ENCODE measurements around the gene ZNF692. TPM values are rescaled to one million over a fixed set of nuclear protein-coding genes. Genes with fewer than 3 reads are reported as not detected.
A peak's percentile ranks its signal among the peaks of the same experiment; 100 is the strongest.

ZNF692 gene
- total and polyA plus RNA-seq, 4 donors: 7.8 to 16.3 (median 10.4) TPM

GRCh38 chr1:248862998-248863881 lies 4.4 kb upstream of the ZNF692 start:
- H3K36me3 ChIP-seq (ENCODE audit: control insufficient read depth in 4 of 4, insufficient read depth in 3 of 4, low read depth in 1 of 4, low read length in 3 of 4): no peaks in the 10 kb centered on the region
- H3K27ac ChIP-seq (ENCODE audit: low read depth in 1 of 2, low read length in 2 of 2): peak overlapping the region in 1 of 2 donors; percentile 4
- peaks cover 4 to 23% (median 12%) of the 10 kb centered on the region in 4 donors for H3K4me1 ChIP-seq (ENCODE audit: control insufficient read depth in 4 of 4, insufficient read depth in 4 of 4, low read length in 3 of 4)
- no peak overlapping the region for H3K9ac ChIP-seq (ENCODE audit: low read depth in 1 of 2, low read length in 2 of 2)
- peak overlapping the region; percentile 21 to 63 (median 46) for H3K4me3 ChIP-seq (ENCODE audit: low read depth in 1 of 3, low read length in 3 of 3)
- TF ChIP-seq YY1 (IDR thresholded peaks at IDR 0.05) (peak; percentile 61), REST (IDR thresholded peaks at IDR 0.05) (no peak), SP1 (IDR thresholded peaks at IDR 0.05) (peak; percentile 19)
- DNase-seq (ENCODE audit: low spot score): peak; percentile 90
- no peaks in the 10 kb centered on the region for H3K27me3 ChIP-seq (ENCODE audit: control insufficient read depth in 4 of 4, insufficient read depth in 4 of 4, low read length in 3 of 4)
- H3K9me3 ChIP-seq (ENCODE audit: control insufficient read depth in 4 of 4, low read length in 3 of 4): no peaks in the 10 kb centered on the region
- 12% methylated on average over 46 of the region's 46 CpGs for WGBS

- no peak overlapping the region for H3K9ac ChIP-seq (ENCODE audit: low read depth in 1 of 2, low read length in 2 of 2)
- DNase-seq (ENCODE audit: low spot score): no peak
- peak overlapping the region; percentile 21 to 63 (median 46) for H3K4me3 ChIP-seq (ENCODE audit: low read depth in 1 of 3, low read length in 3 of 3)
- H3K36me3 ChIP-seq (ENCODE audit: control insufficient read depth in 4 of 4, insufficient read depth in 3 of 4, low read depth in 1 of 4, low read length in 3 of 4): no peaks in the 10 kb centered on the region
- no peaks in the 10 kb centered on the region for H3K27me3 ChIP-seq (ENCODE audit: control insufficient read depth in 4 of 4, insufficient read depth in 4 of 4, low read length in 3 of 4)
- no peaks in the 10 kb centered on the region for H3K9me3 ChIP-seq (ENCODE audit: control insufficient read depth in 4 of 4, low read length in 3 of 4)
- peak overlapping the region in 1 of 2 donors; percentile 4 for H3K27ac ChIP-seq (ENCODE audit: low read depth in 1 of 2, low read length in 2 of 2)
- 15% methylated on average over 4 of the region's 4 CpGs for WGBS
- peaks cover 6 to 29% (median 17%) of the 10 kb centered on the region in 4 donors for H3K4me1 ChIP-seq (ENCODE audit: control insufficient read depth in 4 of 4, insufficient read depth in 4 of 4, low read length in 3 of 4)
- TF ChIP-seq HNF4A (conservative IDR thresholded peaks at IDR 0.05): no peak
- TF ChIP-seq HNF4G (IDR thresholded peaks at IDR 0.05): no peak
- TF ChIP-seq MAX (IDR thresholded peaks at IDR 0.05): no peak
- no peak for TF ChIP-seq YY1 (IDR thresholded peaks at IDR 0.05)
- no peak for TF ChIP-seq ZBTB33 (IDR thresholded peaks at IDR 0.05)
- no peak for TF ChIP-seq FOXA2 (IDR thresholded peaks at IDR 0.05)
- TF ChIP-seq GABPA (IDR thresholded peaks at IDR 0.05 in 1 of 2, conservative IDR thresholded peaks at IDR 0.05 in 1 of 2): no peak
- no peak for TF ChIP-seq TAF1 (conservative IDR thresholded peaks at IDR 0.05)
- no peak for TF ChIP-seq REST (IDR thresholded peaks at IDR 0.05)
- TF ChIP-seq CTCF (IDR thresholded peaks at IDR 0.05; ENCODE audit: low read depth, low read length, missing input control): no peak
- TF ChIP-seq SP1 (IDR thresholded peaks at IDR 0.05): no peak
- no peak for TF ChIP-seq EGR1 (IDR thresholded peaks at IDR 0.05; ENCODE audit: low read depth in 2 of 2)
- TF ChIP-seq NR2F2 (IDR thresholded peaks at IDR 0.05): no peak
Observed at GRCh38 chr1:248862695-248862997, 3.8 kb upstream of the ZNF692 start.
